Trophoblast cell (in vitro differentiated cells and primary cell): ENCODE results near the gene NRXN3.

Experiments used
- DNase-seq, 2 donors: peaks; one replicate each; pipeline ENCODE4 v3.0.0-alpha.2; 2016
- H2AFZ ChIP-seq: 2 replicates; pipeline ENCODE4 v1.6.1; 2013; ENCODE audit warnings: low read length, moderate library complexity, mild to moderate bottlenecking; ENCODE audit not compliant: insufficient read depth, poor library complexity
- H2AK5ac ChIP-seq: 2 replicates; pipeline ENCODE4 v1.6.1; 2013; ENCODE audit warnings: mild to moderate bottlenecking, low read length
- H2BK120ac ChIP-seq: 2 replicates; pipeline ENCODE4 v1.6.1; 2013; ENCODE audit warnings: low read length, mild to moderate bottlenecking, moderate library complexity; ENCODE audit not compliant: insufficient read depth, poor library complexity
- H2BK12ac ChIP-seq: 2 replicates; pipeline ENCODE4 v1.6.1; 2013; ENCODE audit warnings: mild to moderate bottlenecking, low read length, moderate library complexity
- H2BK5ac ChIP-seq: 2 replicates; pipeline ENCODE4 v1.6.1; 2013; ENCODE audit warnings: low read length, low read depth, moderate library complexity, mild to moderate bottlenecking; ENCODE audit not compliant: poor library complexity
- H3K14ac ChIP-seq: 2 replicates; pipeline ENCODE4 v1.6.1; 2013; ENCODE audit warnings: mild to moderate bottlenecking, low read length
- H3K18ac ChIP-seq: 2 replicates; pipeline ENCODE4 v1.6.1; 2013; ENCODE audit warnings: mild to moderate bottlenecking, low read length
- H3K23ac ChIP-seq: 2 replicates; pipeline ENCODE4 v1.6.1; 2013; ENCODE audit warnings: low read length
- H3K27ac ChIP-seq: 2 replicates; pipeline ENCODE4 v1.5.1; 2013; ENCODE audit warnings: low read depth, mild to moderate bottlenecking, inconsistent platforms, low read length, moderate library complexity
- H3K27me3 ChIP-seq: 2 replicates; pipeline ENCODE4 v1.6.1; 2013; ENCODE audit warnings: inconsistent platforms, mild to moderate bottlenecking, low read length, moderate library complexity; ENCODE audit not compliant: insufficient read depth
- H3K36me3 ChIP-seq, 2 experiments: 1 replicate in 1 of 2; 2 replicates in 1 of 2; pipeline ENCODE4 v1.6.1; 2013; ENCODE audit warnings: low read length in 2 of 2, mild to moderate bottlenecking in 2 of 2, moderate library complexity in 1 of 2; ENCODE audit not compliant: insufficient read depth in 2 of 2, control insufficient read depth in 1 of 2
- H3K4ac ChIP-seq: 2 replicates; pipeline ENCODE4 v1.6.1; 2013; ENCODE audit warnings: low read depth, mild to moderate bottlenecking, low read length, moderate library complexity
- H3K4me1 ChIP-seq, 2 experiments: 1 replicate in 1 of 2; 2 replicates in 1 of 2; pipeline ENCODE4 v1.6.1; 2013; ENCODE audit warnings: low read length in 2 of 2, mild to moderate bottlenecking in 2 of 2, moderate library complexity in 1 of 2; ENCODE audit not compliant: insufficient read depth in 2 of 2, control insufficient read depth in 1 of 2
- H3K4me2 ChIP-seq: 2 replicates; pipeline ENCODE4 v1.6.1; 2013; ENCODE audit warnings: inconsistent platforms, mild to moderate bottlenecking, low read length, moderate library complexity
- H3K4me3 ChIP-seq: 2 replicates; pipeline ENCODE4 v1.5.1; 2013; ENCODE audit warnings: mild to moderate bottlenecking, low read depth, low read length, inconsistent platforms
- H3K79me1 ChIP-seq: one replicate; pipeline ENCODE4 v1.6.1; 2013; ENCODE audit warnings: low read length
- H3K79me2 ChIP-seq: 2 replicates; pipeline ENCODE4 v1.6.1; 2013; ENCODE audit warnings: low read length, mild to moderate bottlenecking; ENCODE audit not compliant: control insufficient read depth, insufficient read depth, poor library complexity
- H3K9ac ChIP-seq: 2 replicates; pipeline ENCODE4 v1.6.1; 2013; ENCODE audit warnings: mild to moderate bottlenecking, low read length
- H3K9me3 ChIP-seq: 2 replicates; pipeline ENCODE4 v1.6.1; 2013; ENCODE audit warnings: low read depth, mild to moderate bottlenecking, control low read depth, inconsistent platforms, low read length; ENCODE audit not compliant: insufficient read depth
- H4K12ac ChIP-seq: 2 replicates; pipeline ENCODE4 v1.6.1; 2013; ENCODE audit warnings: low read depth, mild to moderate bottlenecking, low read length, moderate library complexity
- H4K8ac ChIP-seq: 2 replicates; pipeline ENCODE4 v1.6.1; 2013; ENCODE audit warnings: low read depth, mild to moderate bottlenecking, low read length, moderate library complexity
- H4K91ac ChIP-seq: one replicate; pipeline ENCODE4 v1.6.1; 2013; ENCODE audit warnings: low read depth, mild to moderate bottlenecking, low read length, moderate library complexity
- WGBS: extraction: QIAGEN DNeasy Blood & Tissue Kit; methylation state at CpG from one replicate; pipeline ENCODE4 v1.1.7; 2013; ENCODE audit warnings: missing lambda C conversion rate; ENCODE audit not compliant: insufficient read length, insufficient coverage; ENCODE audit errors: extremely low coverage; 5-methylcytosine and 5-hydroxymethylcytosine counted together

NRXN3 gene

GRCh38 chr14:79600406-79600805 is 1430.2 kb downstream of the NRXN3 start:
- no peak overlapping the region for H2BK12ac ChIP-seq
- no peak overlapping the region for H3K4me2 ChIP-seq
- no peak overlapping the region for H3K18ac ChIP-seq
- no peak overlapping the region for H3K14ac ChIP-seq
- H3K27me3 ChIP-seq = no peaks in the 10 kb centered on the region
- no peak overlapping the region for H2AK5ac ChIP-seq
- no CpG with 5 or more reads among the region's 3 CpGs for WGBS
- H2BK5ac ChIP-seq = no peak overlapping the region
- no peaks in the 10 kb centered on the region for H3K36me3 ChIP-seq
- no peak overlapping the region for H3K4me3 ChIP-seq
- H3K4ac ChIP-seq = no peak overlapping the region
- H4K91ac ChIP-seq = no peak overlapping the region
- no peak overlapping the region for H2BK120ac ChIP-seq
- no peak overlapping the region for H3K9ac ChIP-seq
- H3K79me2 ChIP-seq = no peaks in the 10 kb centered on the region
- no peaks in the 10 kb centered on the region for H3K9me3 ChIP-seq
- H3K23ac ChIP-seq = no peak overlapping the region
- H3K4me1 ChIP-seq = no peaks in the 10 kb centered on the region
- DNase-seq = no peak
- H3K27ac ChIP-seq = no peak overlapping the region
- H2AFZ ChIP-seq = no peak overlapping the region
- H3K79me1 ChIP-seq = no peaks in the 10 kb centered on the region
- H4K12ac ChIP-seq = no peak overlapping the region
- H4K8ac ChIP-seq = no peak overlapping the region

DNA sequence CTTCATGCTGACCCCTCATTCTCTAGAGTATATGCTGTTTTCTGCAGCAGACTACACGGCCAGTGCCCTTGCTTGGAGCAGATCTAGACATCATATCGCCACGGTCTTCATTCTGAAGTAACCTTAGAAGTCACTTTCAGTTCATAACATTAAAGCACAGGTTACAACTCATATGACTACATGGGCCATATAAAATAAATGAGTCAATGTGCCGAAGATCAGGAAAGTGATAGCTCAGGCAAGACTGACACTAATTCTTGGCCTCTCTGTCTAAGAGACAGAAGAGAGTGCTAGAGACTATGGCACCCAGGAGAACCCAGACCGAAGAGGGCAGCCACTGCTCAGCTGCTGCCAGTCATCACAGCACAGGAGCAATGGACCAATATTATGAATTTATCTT is 1431.4 kb downstream of the NRXN3 start:
- H2AK5ac ChIP-seq = no peak overlapping the region
- no peak overlapping the region for H4K12ac ChIP-seq
- H3K9me3 ChIP-seq = no peaks in the 10 kb centered on the region
- H2BK12ac ChIP-seq = no peak overlapping the region
- no peaks in the 10 kb centered on the region for H3K4me1 ChIP-seq
- H3K18ac ChIP-seq = no peak overlapping the region
- no peak for DNase-seq
- H3K9ac ChIP-seq = no peak overlapping the region
- no peaks in the 10 kb centered on the region for H3K27me3 ChIP-seq
- no peak overlapping the region for H2BK120ac ChIP-seq
- no peak overlapping the region for H3K4me3 ChIP-seq
- no peak overlapping the region for H2BK5ac ChIP-seq
- no CpG with 5 or more reads among the region's 5 CpGs for WGBS
- H3K36me3 ChIP-seq = no peaks in the 10 kb centered on the region
- no peaks in the 10 kb centered on the region for H3K79me1 ChIP-seq
- H3K79me2 ChIP-seq = no peaks in the 10 kb centered on the region
- no peak overlapping the region for H3K4ac ChIP-seq
- H2AFZ ChIP-seq = no peak overlapping the region
- no peak overlapping the region for H3K4me2 ChIP-seq
- no peak overlapping the region for H4K8ac ChIP-seq
- no peak overlapping the region for H4K91ac ChIP-seq
- H3K23ac ChIP-seq = no peak overlapping the region
- no peak overlapping the region for H3K27ac ChIP-seq
- no peak overlapping the region for H3K14ac ChIP-seq

GRCh38 chr14:79602045-79602444 is 1431.9 kb downstream of the NRXN3 start:
- Histone ChIP-seq H3K4me1 (no peaks in the 10 kb centered on the region), H3K18ac (no peak overlapping the region), H3K27ac (no peak overlapping the region), H2AFZ (no peak overlapping the region), H4K8ac (no peak overlapping the region), H4K12ac (no peak overlapping the region), H3K4me2 (no peak overlapping the region), H2BK120ac (no peak overlapping the region), H2BK12ac (no peak overlapping the region), H3K9me3 (no peaks in the 10 kb centered on the region), H3K14ac (no peak overlapping the region), H3K9ac (no peak overlapping the region), H2AK5ac (no peak overlapping the region), H4K91ac (no peak overlapping the region), H2BK5ac (no peak overlapping the region), H3K4ac (no peak overlapping the region), H3K79me2 (no peaks in the 10 kb centered on the region), H3K4me3 (no peak overlapping the region), H3K23ac (no peak overlapping the region), H3K79me1 (no peaks in the 10 kb centered on the region), H3K36me3 (no peaks in the 10 kb centered on the region), H3K27me3 (no peaks in the 10 kb centered on the region)
- no CpG with 5 or more reads among the region's 1 CpG for WGBS
- DNase-seq = no peak

- DNase-seq = no peak
- H3K27me3 ChIP-seq = no peaks in the 10 kb centered on the region
- H3K9me3 ChIP-seq = no peaks in the 10 kb centered on the region
- H2BK120ac ChIP-seq = no peak overlapping the region
- no peak overlapping the region for H2BK12ac ChIP-seq
- H2BK5ac ChIP-seq = no peak overlapping the region
- H2AK5ac ChIP-seq = no peak overlapping the region
- no peak overlapping the region for H3K18ac ChIP-seq
- no peak overlapping the region for H3K23ac ChIP-seq
- no peaks in the 10 kb centered on the region for H3K79me2 ChIP-seq
- no CpG with 5 or more reads among the region's 3 CpGs for WGBS
- H4K91ac ChIP-seq = no peak overlapping the region
- no peak overlapping the region for H4K8ac ChIP-seq
- no peak overlapping the region for H4K12ac ChIP-seq
- no peak overlapping the region for H3K14ac ChIP-seq
- no peak overlapping the region for H3K4me3 ChIP-seq
- H2AFZ ChIP-seq = no peak overlapping the region
- no peaks in the 10 kb centered on the region for H3K36me3 ChIP-seq
- no peak overlapping the region for H3K4me2 ChIP-seq
- H3K27ac ChIP-seq = no peak overlapping the region
- no peak overlapping the region for H3K9ac ChIP-seq
- H3K4ac ChIP-seq = no peak overlapping the region
- no peaks in the 10 kb centered on the region for H3K79me1 ChIP-seq
- no peaks in the 10 kb centered on the region for H3K4me1 ChIP-seq
These were observed 1432.6 kb downstream of the NRXN3 start for GRCh38 chr14:79602742-79603141.
